Lung (tissue), 12 donors: Measurements from ENCODE around the gene ADD2. TPM values are rescaled to one million over a fixed set of nuclear protein-coding genes. Genes with fewer than 3 reads are reported as not detected.

Experiments used
- ATAC-seq: fragments of 200-7000 bp; cut with Tn5 transposase; one replicate; pipeline ENCODE4 v1.9.1; 2020; ENCODE audit warnings: moderate number of reproducible peaks; ENCODE audit not compliant: insufficient read depth, low FRiP score
- DNase-seq, 3 donors: peaks; one replicate each; pipeline ENCODE4 v3.0.0-alpha.2; 2013 to 2017
- H3K27ac ChIP-seq, 2 donors: one replicate each; pipeline ENCODE4 v1.5.1; 2013; ENCODE audit warnings: mild to moderate bottlenecking in 2 of 2, moderate library complexity in 2 of 2, control low read depth in 1 of 2, inconsistent platforms in 1 of 2, low read depth in 1 of 2, low read length in 1 of 2
- H3K27me3 ChIP-seq, 3 donors: one replicate each; pipeline ENCODE4 v1.5.1; 2013; ENCODE audit warnings: low read length in 2 of 3; ENCODE audit not compliant: control insufficient read depth in 3 of 3, insufficient read depth in 3 of 3
- H3K36me3 ChIP-seq, 4 donors: one replicate each; pipeline ENCODE4 v1.5.1; 2013; ENCODE audit warnings: low read length in 4 of 4, mild to moderate bottlenecking in 1 of 4, moderate library complexity in 1 of 4; ENCODE audit not compliant: control insufficient read depth in 4 of 4, insufficient read depth in 4 of 4
- H3K4me1 ChIP-seq, 5 donors: one replicate each; pipeline ENCODE4 v1.5.1; 2013; ENCODE audit warnings: low read length in 5 of 5, mild to moderate bottlenecking in 2 of 5, moderate library complexity in 1 of 5; ENCODE audit not compliant: control insufficient read depth in 5 of 5, insufficient read depth in 5 of 5
- H3K4me3 ChIP-seq: one replicate; pipeline ENCODE4 v1.5.1; 2013; ENCODE audit warnings: mild to moderate bottlenecking, control low read depth, moderate library complexity
- H3K9ac ChIP-seq, 2 donors: one replicate each; pipeline ENCODE4 v1.5.1; 2013; ENCODE audit warnings: low read length in 2 of 2, control low read depth in 1 of 2; ENCODE audit not compliant: insufficient read depth in 1 of 2
- H3K9me3 ChIP-seq, 4 donors: one replicate each; pipeline ENCODE4 v1.5.1; 2013; ENCODE audit warnings: low read length in 3 of 4, mild to moderate bottlenecking in 1 of 4, moderate library complexity in 1 of 4; ENCODE audit not compliant: control insufficient read depth in 4 of 4, insufficient read depth in 3 of 4
- CTCF ChIP-seq: IDR thresholded peaks from 2 replicates; pipeline ENCODE4 v1.5.1; 2012; ENCODE audit warnings: mild to moderate bottlenecking; ENCODE audit errors: control extremely low read depth, extremely low read depth
- WGBS, 2 donors: extraction: QIAGEN DNeasy Blood & Tissue Kit; methylation state at CpG; one replicate each; pipeline ENCODE4 v1.1.7; 2013; 5-methylcytosine and 5-hydroxymethylcytosine counted together
- polyA plus RNA-seq, 2 donors: library from polyadenylated mRNA; stranded (reverse); fragments of 200-250 nt; gene quantifications; one replicate each; pipeline ENCODE4 v1.2.1, GENCODE V29; 2013
- total RNA-seq, 2 donors: library from RNA; depleted of rRNA in 1 of 2; stranded (reverse); fragments of >200 nt in 1 of 2; gene quantifications; one replicate each; pipeline ENCODE4 v1.2.1, GENCODE V29; 2014 to 2021
- donor health status: control.
- donor health status: control.
- donor health status: Bipolar disorder and iron deficiency.
- donor health status: healthy.
- donor health status: DM: yes; HTN: yes; CAD: no.

Gene ADD2
- total and polyA plus RNA-seq, 4 donors, result 0.35 to 5.9 (median 1.8) TPM

GRCh38 chr2:70718241-70718640, 49.8 kb downstream of the ADD2 start:
- Histone ChIP-seq H3K27ac (no peak overlapping the region), H3K4me1 (peaks cover 0 to 4% (median 0%) of the 10 kb centered on the region in 5 donors), H3K9me3 (peaks cover 0 to 2% (median 0%) of the 10 kb centered on the region in 4 donors), H3K9ac (no peak overlapping the region), H3K27me3 (peaks cover 0 to 3% (median 0%) of the 10 kb centered on the region in 3 donors), H3K4me3 (no peak overlapping the region), H3K36me3 (no peaks in the 10 kb centered on the region)
- 68 to 83% methylated on average over 2 of the region's 2 CpGs for WGBS, 2 donors
- TF ChIP-seq CTCF, result no peak
- DNase-seq, result no peak
- no peak for ATAC-seq

- Histone ChIP-seq H3K9me3 (peaks cover 0 to 2% (median 0%) of the 10 kb centered on the region in 4 donors), H3K27ac (no peak overlapping the region), H3K36me3 (no peaks in the 10 kb centered on the region), H3K4me3 (no peak overlapping the region), H3K4me1 (peaks cover 0 to 4% (median 0%) of the 10 kb centered on the region in 5 donors), H3K27me3 (peaks cover 0 to 3% (median 0%) of the 10 kb centered on the region in 3 donors), H3K9ac (no peak overlapping the region)
- no peak for TF ChIP-seq CTCF
- DNase-seq, result no peak
- WGBS, 2 donors, result 81 to 91% methylated on average over 7 of the region's 7 CpGs
- no peak for ATAC-seq
Measured at GRCh38 chr2:70717431-70718038, 50.5 kb downstream of the ADD2 start.

GRCh38 chr2:70716951-70717350, 51.0 kb downstream of the ADD2 start:
- Histone ChIP-seq H3K36me3 (no peaks in the 10 kb centered on the region), H3K9me3 (peaks cover 0 to 2% (median 0%) of the 10 kb centered on the region in 4 donors), H3K27me3 (peaks cover 0 to 3% (median 0%) of the 10 kb centered on the region in 3 donors), H3K4me3 (no peak overlapping the region), H3K27ac (no peak overlapping the region), H3K4me1 (peaks cover 0 to 4% (median 0%) of the 10 kb centered on the region in 5 donors), H3K9ac (no peak overlapping the region)
- DNase-seq (no peak), ATAC-seq (no peak)
- no peak for TF ChIP-seq CTCF
- WGBS, 2 donors, result 88 to 95% methylated on average over 3 of the region's 3 CpGs
